GM23338 (cell line): ENCODE measurements around the gene NIPBL. TPM values are rescaled to one million over a fixed set of nuclear protein-coding genes. Genes with fewer than 3 reads are reported as not detected.

Experiments
- ATAC-seq: fragments of 200-7000 bp; cut with Tn5 transposase; 3 replicates; pipeline ENCODE4 v1.9.1; 2020
- DNase-seq: peaks from one replicate; pipeline ENCODE4 v3.0.0-alpha.2; 2015; ENCODE audit warnings: low spot score
- H2AFZ ChIP-seq: fragments of 200-600 bp; sonication (generic); 2 replicates; pipeline ENCODE4 v1.8.0; 2016; ENCODE audit warnings: antibody characterized with exemption, mild to moderate bottlenecking, moderate library complexity
- H3F3A ChIP-seq: fragments of 200-600 bp; sonication (generic); replicated peaks from 2 replicates; pipeline ENCODE4 v1.8.0; 2017; ENCODE audit warnings: antibody characterized with exemption, mixed run types, low read depth
- H3K27ac ChIP-seq: fragments of 200-600 bp; sonication (generic); 2 replicates; pipeline ENCODE4 v1.6.1; 2016; ENCODE audit warnings: low read depth
- H3K27me3 ChIP-seq: fragments of 200-600 bp; sonication (generic); 2 replicates; pipeline ENCODE4 v1.8.0; 2016; ENCODE audit warnings: mild to moderate bottlenecking, mixed run types, moderate library complexity; ENCODE audit not compliant: insufficient read depth
- H3K36me3 ChIP-seq: fragments of 200-600 bp; sonication (generic); 2 replicates; pipeline ENCODE4 v1.8.0; 2016; ENCODE audit warnings: mild to moderate bottlenecking; ENCODE audit not compliant: insufficient read depth
- H3K4me1 ChIP-seq: fragments of 200-600 bp; sonication (generic); 2 replicates; pipeline ENCODE4 v1.8.0; 2016; ENCODE audit warnings: mild to moderate bottlenecking, moderate library complexity; ENCODE audit not compliant: insufficient read depth
- H3K4me2 ChIP-seq: fragments of 200-600 bp; sonication (generic); 2 replicates; pipeline ENCODE4 v1.7.1; 2017; ENCODE audit warnings: mixed run types
- H3K4me3 ChIP-seq: fragments of 200-600 bp; sonication (generic); 2 replicates; pipeline ENCODE4 v1.6.1; 2016; ENCODE audit warnings: mixed run types
- H3K79me2 ChIP-seq: fragments of 200-600 bp; sonication (generic); replicated peaks from 2 replicates; pipeline ENCODE4 v1.8.0; 2017; ENCODE audit warnings: mild to moderate bottlenecking; ENCODE audit not compliant: insufficient read depth
- H3K9me2 ChIP-seq: fragments of 200-600 bp; sonication (generic); 2 replicates; pipeline ENCODE4 v1.8.0; 2017; ENCODE audit not compliant: insufficient read depth
- H4K20me1 ChIP-seq: fragments of 200-600 bp; sonication (generic); replicated peaks from 2 replicates; pipeline ENCODE4 v1.8.0; 2017; ENCODE audit warnings: mild to moderate bottlenecking; ENCODE audit not compliant: insufficient read depth
- H3K27ac Mint-ChIP-seq: 2 replicates; pipeline ENCODE4 v1.8.0; 2020; ENCODE audit warnings: inconsistent platforms, mild to moderate bottlenecking, moderate library complexity, mixed read lengths
- H3K27me3 Mint-ChIP-seq: 3 replicates; pipeline ENCODE4 v1.8.0; 2022; ENCODE audit warnings: low read depth, mild to moderate bottlenecking, moderate library complexity, mixed read lengths, inconsistent platforms; ENCODE audit not compliant: insufficient read depth, poor library complexity
- H3K36me3 Mint-ChIP-seq: 3 replicates; pipeline ENCODE4 v1.8.0; 2021; ENCODE audit warnings: low read depth, mild to moderate bottlenecking, inconsistent platforms, moderate library complexity, mixed read lengths
- H3K4me1 Mint-ChIP-seq: 3 replicates; pipeline ENCODE4 v1.8.0; 2020; ENCODE audit warnings: mild to moderate bottlenecking, inconsistent platforms, mixed read lengths
- H3K4me3 Mint-ChIP-seq: 3 replicates; pipeline ENCODE4 v1.8.0; 2021; ENCODE audit warnings: moderate library complexity, mild to moderate bottlenecking, inconsistent platforms, mixed read lengths
- H3K9me3 Mint-ChIP-seq: 3 replicates; pipeline ENCODE4 v1.8.0; 2020; ENCODE audit warnings: moderate library complexity, mild to moderate bottlenecking, inconsistent platforms, mixed read lengths
- CREB1 ChIP-seq: fragments of 250-450 bp; sonication (Bioruptor Pico); IDR thresholded peaks from 2 replicates; pipeline ENCODE4 v1.5.0; 2020; ENCODE audit warnings: low read depth, mild to moderate bottlenecking, moderate library complexity
- CTCF ChIP-seq, 2 experiments: fragments of 200-600 bp in 1 of 2; sonication (generic) in 1 of 2; conservative IDR thresholded peaks; 2 replicates each; pipeline versions ENCODE4 v1.5.1 to v1.6.1; 2016 to 2017; ENCODE audit warnings: antibody characterized with exemption in 2 of 2, low read depth in 2 of 2, mild to moderate bottlenecking in 2 of 2, moderate library complexity in 1 of 2
- ETS1 ChIP-seq: IDR thresholded peaks from 2 replicates; pipeline ENCODE4 v1.6.1; 2016; ENCODE audit warnings: antibody characterized with exemption
- EZH2 ChIP-seq: fragments of 200-600 bp; sonication (generic); IDR thresholded peaks from one replicate; pipeline ENCODE4 v1.8.0; 2017; ENCODE audit warnings: antibody characterized with exemption, mild to moderate bottlenecking, low read depth; ENCODE audit not compliant: unreplicated experiment
- EZH2phosphoT487 ChIP-seq: fragments of 200-600 bp; sonication (generic); IDR thresholded peaks from one replicate; pipeline ENCODE4 v1.8.1; 2018; ENCODE audit warnings: antibody characterized with exemption; ENCODE audit not compliant: unreplicated experiment
- JUNB ChIP-seq: IDR thresholded peaks from one replicate; pipeline ENCODE4 v1.6.1; 2016; ENCODE audit warnings: antibody characterized with exemption; ENCODE audit not compliant: unreplicated experiment
- NANOG ChIP-seq: IDR thresholded peaks from 2 replicates; pipeline ENCODE4 v1.6.1; 2016; ENCODE audit warnings: antibody characterized with exemption, borderline replicate concordance
- POLR2AphosphoS5 ChIP-seq: IDR thresholded peaks from 2 replicates; pipeline ENCODE4 v1.6.1; 2016; ENCODE audit warnings: antibody characterized with exemption, low read depth
- REST ChIP-seq: IDR thresholded peaks from one replicate; pipeline ENCODE4 v1.6.1; 2018; ENCODE audit warnings: antibody characterized with exemption; ENCODE audit not compliant: unreplicated experiment
- STAT1 ChIP-seq: IDR thresholded peaks from one replicate; pipeline ENCODE4 v1.6.1; 2016; ENCODE audit warnings: antibody characterized with exemption; ENCODE audit not compliant: unreplicated experiment
- ZNF114 ChIP-seq: fragments of 250-450 bp; sonication (Bioruptor Pico); IDR thresholded peaks from 2 replicates; pipeline ENCODE4 v1.5.0; 2020; ENCODE audit warnings: mild to moderate bottlenecking, moderate library complexity
- ZNF331 ChIP-seq: fragments of 250-450 bp; sonication (Bioruptor Pico); IDR thresholded peaks from 2 replicates; pipeline ENCODE4 v1.5.0; 2020; ENCODE audit warnings: low read depth, mild to moderate bottlenecking, moderate library complexity
- ZNF462 ChIP-seq: fragments of 250-450 bp; sonication (Bioruptor Pico); IDR thresholded peaks from 2 replicates; pipeline ENCODE4 v1.5.0; 2020; ENCODE audit warnings: mild to moderate bottlenecking, moderate library complexity
- polyA plus RNA-seq: library from polyadenylated mRNA; unstranded; fragments of >200 nt; fragmentation: Nextera tagmentation; extraction: Ambion mirVana; gene quantifications from 2 replicates; pipeline ENCODE4 v1.2.1, GENCODE V29; 2016
- total RNA-seq: library from RNA; depleted of rRNA; stranded (reverse); fragments of >200 nt; shearing (Covaris generic); gene quantifications from 2 replicates; pipeline ENCODE4 v1.2.3, GENCODE V29; 2014

The NIPBL gene
- total and polyA plus RNA-seq, 2 experiments from 2014 or later = 44.2 to 51.4 TPM

- TF ChIP-seq JUNB (no peak), ZNF114 (no peak), REST (no peak), STAT1 (no peak), EZH2 (no peak), POLR2AphosphoS5 (no peak), ZNF331 (CRISPR knock-in tag) (no peak), ZNF462 (CRISPR knock-in tag) (no peak), CTCF (conservative IDR thresholded peaks at IDR 0.05; ENCODE audit: low read depth in 2 of 2) (no peak), NANOG (no peak), ETS1 (no peak), CREB1 (CRISPR knock-in tag) (no peak), EZH2phosphoT487 (no peak)
- Histone ChIP-seq H3K4me1 (peaks cover 14% of the 10 kb centered on the region; the same call in 1 of the 2 replicates), H3K27me3 (no peaks in the 10 kb centered on the region), H4K20me1 (peaks cover 45% of the 10 kb centered on the region), H3F3A (no peaks in the 10 kb centered on the region), H2AFZ (no peak overlapping the region), H3K4me3 (no peak overlapping the region), H3K36me3 (no peaks in the 10 kb centered on the region), H3K27ac (no peak overlapping the region), H3K9me2 (0 out of 2 replicates have a peak, but pooled peaks cover 4% of the 10 kb centered on the region), H3K4me2 (no peak overlapping the region), H3K79me2 (peaks cover 100% of the 10 kb centered on the region)
- Mint-ChIP-seq H3K27me3 (no peaks in the 10 kb centered on the region), H3K4me1 (peaks cover 17% of the 10 kb centered on the region), H3K9me3 (peaks cover 14% of the 10 kb centered on the region), H3K4me3 (no peak overlapping the region), H3K27ac (no peak overlapping the region), H3K36me3 (peaks cover 23% of the 10 kb centered on the region; the same call in 2 of the 3 replicates)
- DNase-seq (no peak), ATAC-seq (no peak)
Observed at GRCh38 chr5:36899860-36900259, 23.3 kb downstream of the NIPBL start.
